Chondrocyte (in vitro differentiated cells): ENCODE data around the gene CFAP161. TPM values are rescaled to one million over a fixed set of nuclear protein-coding genes. Genes with fewer than 3 reads are reported as not detected.

Source experiments
- DNase-seq: peaks from one replicate; pipeline ENCODE4 v3.0.0; 2021; ENCODE audit warnings: mixed read lengths, low spot score
- H3K27ac Mint-ChIP-seq: one replicate; pipeline ENCODE4 v1.8.0; 2021; ENCODE audit warnings: mild to moderate bottlenecking, moderate library complexity, mixed read lengths; ENCODE audit not compliant: unreplicated experiment
- H3K27me3 Mint-ChIP-seq: 2 replicates; pipeline ENCODE4 v1.8.0; 2021; ENCODE audit warnings: low read depth, mixed read lengths
- H3K36me3 Mint-ChIP-seq: 2 replicates; pipeline ENCODE4 v1.8.0; 2021; ENCODE audit warnings: low read depth, mixed read lengths
- H3K4me1 Mint-ChIP-seq: 2 replicates; pipeline ENCODE4 v1.8.0; 2021; ENCODE audit warnings: low read depth, mild to moderate bottlenecking, mixed read lengths
- H3K4me3 Mint-ChIP-seq: one replicate; pipeline ENCODE4 v1.8.0; 2021; ENCODE audit warnings: mild to moderate bottlenecking, moderate library complexity, mixed read lengths; ENCODE audit not compliant: unreplicated experiment
- H3K9me3 Mint-ChIP-seq: 2 replicates; pipeline ENCODE4 v1.8.0; 2021; ENCODE audit warnings: low read depth, mixed read lengths
- CTCF ChIP-seq: fragments of 200-600 bp; sonication (generic); IDR thresholded peaks from 2 replicates; pipeline ENCODE4 v1.5.0; 2021; ENCODE audit warnings: antibody characterized with exemption, mild to moderate bottlenecking, moderate library complexity
- total RNA-seq: library from RNA; stranded (reverse); gene quantifications from 3 replicates; pipeline ENCODE4 v1.2.1, GENCODE V29; 2021

Gene CFAP161
- total RNA-seq, 1 donor from 2014 or later, result not detected

DNA sequence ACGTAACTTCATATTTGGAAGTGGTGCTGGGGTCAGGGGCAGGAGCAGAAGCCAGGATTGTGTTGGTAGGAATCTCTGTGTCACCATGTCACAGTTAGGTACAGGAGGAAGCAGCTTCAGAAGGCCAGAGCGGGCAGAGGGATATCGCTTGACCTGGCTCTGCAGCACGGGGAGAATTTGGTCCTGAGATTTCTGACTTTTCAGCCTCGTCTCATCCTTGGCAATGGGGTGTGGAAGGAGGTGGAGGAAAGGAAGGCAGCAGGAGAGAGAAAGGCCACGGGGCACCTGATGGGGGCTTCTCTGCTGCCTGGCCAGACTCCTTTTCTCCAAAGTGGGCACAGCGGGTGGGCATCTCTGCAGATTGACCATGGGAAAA, 63.2 kb downstream of the CFAP161 start:
- Mint-ChIP-seq H3K36me3 (no peaks in the 10 kb centered on the region), H3K4me3 (no peak overlapping the region), H3K4me1 (peaks cover 13% of the 10 kb centered on the region), H3K9me3 (no peaks in the 10 kb centered on the region), H3K27ac (no peak overlapping the region), H3K27me3 (peaks cover 28% of the 10 kb centered on the region)
- no peak for TF ChIP-seq CTCF
- DNase-seq, result no peak

DNA sequence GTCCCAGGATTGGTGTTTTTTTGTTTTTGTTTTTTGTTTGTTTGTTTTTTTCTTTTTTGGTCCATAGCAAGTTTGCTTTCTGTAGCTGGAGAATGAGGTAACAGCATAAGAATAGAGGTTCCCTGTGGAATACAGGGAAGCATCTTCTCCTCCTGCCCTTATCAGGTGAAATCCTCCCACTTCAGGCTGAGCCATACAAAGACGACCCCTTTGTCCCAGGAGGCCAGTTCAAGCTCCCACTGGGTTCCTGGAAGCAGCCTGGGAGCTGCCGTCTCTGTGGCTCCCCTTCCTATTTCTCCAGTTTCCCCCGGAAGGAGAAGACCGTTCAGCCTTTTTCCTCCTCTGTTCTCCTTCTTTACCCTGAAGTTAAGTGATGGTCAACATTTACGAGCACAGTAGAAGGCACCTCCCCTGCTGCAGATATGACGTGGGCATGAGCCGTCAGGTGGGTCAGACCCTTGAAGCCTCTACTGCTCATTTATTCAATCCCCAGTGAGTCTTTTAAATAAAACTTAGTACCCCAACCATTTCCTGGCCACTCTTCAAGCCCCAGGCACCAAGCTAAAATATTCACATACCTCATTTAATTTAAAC, 63.7 kb downstream of the CFAP161 start:
- Mint-ChIP-seq H3K27ac (no peak overlapping the region), H3K36me3 (no peaks in the 10 kb centered on the region)

More for the DNA sequence above, 63.7 kb downstream of the CFAP161 start:
- H3K4me3 Mint-ChIP-seq, result no peak overlapping the region
- no peaks in the 10 kb centered on the region for H3K9me3 Mint-ChIP-seq
- peaks cover 13% of the 10 kb centered on the region for H3K4me1 Mint-ChIP-seq
- no peak for DNase-seq
- TF ChIP-seq CTCF, result no peak
- peaks cover 28% of the 10 kb centered on the region for H3K27me3 Mint-ChIP-seq

Other genes starting within 250 kb of the CFAP161 start
- gene MESD, start 144.5 kb upstream of the CFAP161 start, total RNA-seq, result 23.5 to 26.5 TPM (median 23.8 TPM) in 3 replicates
- 11.4 to 18.7 TPM (median 17.0 TPM) in 3 replicates for gene TLNRD1, start 133.3 kb upstream of the CFAP161 start, total RNA-seq
- gene IL16, start 62.6 kb downstream of the CFAP161 start, total RNA-seq, result 1.1 to 2.5 TPM (median 2.0 TPM) in 3 replicates
- gene STARD5, start 189.9 kb downstream of the CFAP161 start, total RNA-seq, result 2.6 to 5.3 TPM (median 5.0 TPM) in 3 replicates
- gene TMC3, start 239.9 kb downstream of the CFAP161 start, total RNA-seq, result not detected in 3 replicates